NCI-H2227 (cell line): ENCODE measurements around the gene GUCA2A.

ENCODE experiments used
- DNase-seq: peaks from one replicate; lab custom pipeline; 2025; ENCODE audit not compliant: unreplicated experiment; lab: John Stamatoyannopoulos, UW

The GUCA2A gene

DNA sequence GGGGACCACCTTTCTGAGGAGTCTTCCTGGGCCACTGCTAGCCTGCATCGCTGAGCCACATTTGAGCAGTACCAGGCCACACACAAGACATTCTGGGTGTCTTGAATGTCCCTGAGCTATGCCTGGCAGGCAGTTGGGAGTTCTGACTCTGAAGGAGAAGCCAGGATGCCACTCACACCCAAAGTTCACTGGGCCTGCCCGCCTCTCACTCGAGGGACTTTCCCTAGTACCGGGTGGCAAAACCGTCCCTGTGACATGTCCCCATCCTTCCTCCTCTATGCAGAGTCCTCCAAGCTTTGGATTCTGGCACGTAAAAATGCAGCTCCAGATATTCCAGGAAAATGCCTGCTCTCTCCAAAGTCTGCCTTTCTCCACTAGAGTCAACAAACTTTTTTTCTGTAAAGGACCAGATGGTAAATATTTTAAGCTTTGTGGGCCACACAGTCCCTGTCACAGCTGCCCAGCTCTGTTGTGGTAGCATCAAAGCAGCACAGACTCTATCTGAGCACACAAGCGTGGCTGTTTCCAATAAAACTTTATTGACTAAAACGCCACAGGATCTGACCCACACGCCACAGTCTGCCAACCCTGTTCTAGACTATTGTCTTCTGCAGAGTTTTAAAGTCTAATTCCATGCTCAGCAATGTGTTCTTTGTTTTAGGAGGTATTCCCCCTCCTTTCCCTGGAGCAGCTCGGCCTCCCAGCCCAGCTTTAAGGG is 30.6 kb downstream of the GUCA2A start:
- no peak for DNase-seq

GRCh38 chr1:42133390-42133789 is 31.2 kb downstream of the GUCA2A start:
- no peak for DNase-seq

DNA sequence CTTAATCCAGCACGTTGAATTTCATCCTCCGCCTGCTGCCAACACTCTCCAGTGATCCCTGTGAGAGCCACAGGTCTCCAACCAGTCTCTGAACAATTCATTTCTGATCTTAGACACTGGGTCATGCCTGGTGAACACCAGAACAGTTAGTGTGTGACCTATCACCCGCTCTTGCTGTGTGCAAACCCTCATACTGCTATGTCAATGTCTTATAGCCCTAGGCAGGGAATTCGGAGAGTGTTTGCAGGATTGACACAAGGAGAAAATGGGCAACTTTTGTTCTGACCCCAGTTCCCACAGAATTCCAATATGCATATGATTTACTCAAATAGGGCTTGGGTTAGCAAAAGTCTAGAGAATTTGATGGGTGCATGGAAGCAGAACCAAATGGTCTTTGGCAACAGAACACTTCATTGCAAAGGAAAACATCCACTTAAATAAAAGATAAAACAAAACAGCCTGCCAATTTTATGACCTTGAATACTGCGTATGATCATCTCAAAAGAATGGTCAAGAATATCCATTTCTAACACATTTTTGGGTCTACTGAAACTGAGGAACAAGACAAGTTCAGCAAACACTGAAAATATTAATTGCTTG is 34.4 kb downstream of the GUCA2A start:
- no peak for DNase-seq

DNA sequence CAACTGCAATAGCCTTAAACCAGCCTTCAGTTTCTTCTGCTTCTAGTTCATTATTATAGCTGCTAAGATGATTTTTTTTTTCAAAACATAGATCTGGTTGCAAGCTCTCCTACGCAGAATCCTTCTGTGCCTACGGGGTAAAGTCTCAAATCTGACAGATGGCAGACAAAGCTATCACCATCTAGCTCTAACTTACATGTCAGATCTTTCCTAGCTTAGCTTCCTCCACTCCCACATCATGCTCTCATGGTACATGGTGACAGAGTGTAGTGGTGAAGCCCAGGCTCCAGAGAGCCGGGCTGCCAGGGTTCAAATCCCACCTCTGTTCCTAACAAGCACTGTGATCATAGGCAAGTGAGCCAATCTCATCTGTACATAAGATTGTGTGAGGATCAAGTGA is 35.6 kb downstream of the GUCA2A start:
- no peak for DNase-seq

- DNase-seq, result no peak
These were observed 36.0 kb downstream of the GUCA2A start for GRCh38 chr1:42128499-42128898.

- DNase-seq, result no peak
These were observed 36.8 kb downstream of the GUCA2A start for GRCh38 chr1:42127767-42128166.

- no peak for DNase-seq
These were observed 39.0 kb downstream of the GUCA2A start for GRCh38 chr1:42125552-42125951.

- DNase-seq, result no peak
These were observed 42.1 kb downstream of the GUCA2A start for GRCh38 chr1:42122408-42122807.

DNA sequence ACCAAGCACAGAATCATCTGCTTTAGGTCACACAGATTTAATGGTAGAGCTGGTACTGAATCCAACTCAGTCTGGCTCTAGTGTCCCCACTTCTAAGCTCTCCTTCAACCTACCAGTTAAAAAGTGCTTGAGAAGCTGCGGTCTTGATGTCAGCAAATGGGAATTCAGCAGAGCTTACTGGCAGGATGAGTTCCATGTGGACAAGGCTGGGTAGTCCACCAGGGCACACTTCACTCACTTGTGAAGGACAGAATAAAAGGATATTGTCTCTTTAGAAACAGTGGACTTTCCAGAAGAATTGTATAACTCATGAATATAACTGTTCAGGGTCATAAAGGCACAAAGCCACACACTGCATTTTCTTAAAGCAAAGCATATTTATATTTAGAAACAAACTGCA is 46.4 kb downstream of the GUCA2A start:
- no peak for DNase-seq

DNA sequence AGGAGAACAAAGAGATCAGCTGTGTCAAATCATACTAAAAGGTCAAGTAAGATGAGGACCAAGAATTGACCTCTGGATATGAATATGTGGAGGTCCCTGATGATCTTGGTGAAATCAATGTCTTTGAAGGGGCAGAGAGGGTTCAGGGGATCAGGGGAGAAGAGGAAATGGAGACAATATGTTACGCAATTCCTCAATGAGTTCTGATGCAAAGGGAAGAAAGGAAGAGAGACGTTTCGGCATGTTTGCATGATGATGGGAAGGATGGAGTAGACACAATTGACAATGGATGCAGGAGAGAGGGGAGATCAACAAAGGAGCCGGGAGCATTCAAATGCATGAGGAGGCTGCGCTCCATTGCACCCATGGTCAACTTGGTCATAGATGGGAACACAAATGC is 47.3 kb downstream of the GUCA2A start:
- DNase-seq, result no peak

DNA sequence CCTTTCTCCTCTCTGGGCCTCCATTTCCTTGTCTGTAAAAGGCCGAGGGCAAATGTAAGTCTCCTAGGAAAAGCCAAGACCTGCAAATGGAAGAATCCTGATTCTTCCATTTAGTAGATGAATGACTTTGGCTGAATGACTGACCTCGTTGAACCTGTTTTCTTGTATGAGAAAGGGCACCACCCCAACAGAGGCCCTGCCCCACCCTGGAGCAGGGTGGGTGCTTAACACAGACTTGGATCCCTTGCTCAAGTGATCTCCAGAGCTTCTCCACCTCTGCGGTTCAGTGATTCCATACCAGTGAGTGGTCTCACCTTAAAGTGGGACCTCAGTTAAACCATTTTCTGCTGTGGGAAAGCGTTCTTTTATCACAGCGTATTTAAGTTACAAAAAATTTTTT is 50.3 kb downstream of the GUCA2A start:
- no peak for DNase-seq
